Omental fat pad (tissue), 4 donors: ENCODE data around the gene SLC9A9. TPM values are rescaled to one million over a fixed set of nuclear protein-coding genes. Genes with fewer than 3 reads are reported as not detected.

Experiments used
- ATAC-seq: fragments of 150-250 bp; one replicate; pipeline ENCODE4 v1.9.1; 2016; ENCODE audit warnings: mild to moderate bottlenecking, moderate library complexity; ENCODE audit not compliant: low FRiP score
- DNase-seq: peaks from one replicate; pipeline ENCODE4 v3.0.0-alpha.2; 2019; ENCODE audit warnings: low spot score
- CTCF ChIP-seq, 3 donors: fragments of 450-650 bp; IDR thresholded peaks; one replicate each; pipeline ENCODE4 v1.5.1; 2016 to 2017; ENCODE audit warnings: antibody characterized with exemption in 3 of 3, mild to moderate bottlenecking in 3 of 3, moderate library complexity in 2 of 3
- total RNA-seq, 4 donors: library from RNA; depleted of rRNA; stranded (reverse); fragments of >200 nt; gene quantifications; one replicate each; pipeline ENCODE4 v1.1.0, GENCODE V29; 2016

SLC9A9 gene
- total RNA-seq, 4 donors from 2014 or later: 15.5 to 39.6 (median 26.9) TPM

GRCh38 chr3:143658861-143659260 lies 189.4 kb downstream of the SLC9A9 start:
- ATAC-seq: no peak
- DNase-seq: no peak
- TF ChIP-seq CTCF (IDR thresholded peaks at IDR 0.05): no peak

GRCh38 chr3:143658116-143658515 lies 190.2 kb downstream of the SLC9A9 start:
- ATAC-seq: no peak

GRCh38 chr3:143657391-143657790 lies 190.9 kb downstream of the SLC9A9 start:
- ATAC-seq: no peak
- no peak for DNase-seq
- TF ChIP-seq CTCF (IDR thresholded peaks at IDR 0.05): no peak

More at GRCh38 chr3:143658116-143658515, 190.2 kb downstream of the SLC9A9 start:
- TF ChIP-seq CTCF (IDR thresholded peaks at IDR 0.05): no peak
- no peak for DNase-seq

GRCh38 chr3:143654906-143655305 lies 193.4 kb downstream of the SLC9A9 start:
- no peak for TF ChIP-seq CTCF (IDR thresholded peaks at IDR 0.05)
- ATAC-seq (no peak), DNase-seq (no peak)

- DNase-seq (no peak), ATAC-seq (no peak)
- no peak for TF ChIP-seq CTCF (IDR thresholded peaks at IDR 0.05)
Measured at GRCh38 chr3:143653935-143654334, 194.3 kb downstream of the SLC9A9 start.

GRCh38 chr3:143653493-143653892 lies 194.8 kb downstream of the SLC9A9 start:
- TF ChIP-seq CTCF (IDR thresholded peaks at IDR 0.05): no peak
- ATAC-seq (no peak), DNase-seq (no peak)

GRCh38 chr3:143652118-143652517 lies 196.2 kb downstream of the SLC9A9 start:
- DNase-seq (no peak), ATAC-seq (no peak)
- no peak for TF ChIP-seq CTCF (IDR thresholded peaks at IDR 0.05)
